ENCODE results near the gene PDE6A.

PDE6A gene

DNA sequence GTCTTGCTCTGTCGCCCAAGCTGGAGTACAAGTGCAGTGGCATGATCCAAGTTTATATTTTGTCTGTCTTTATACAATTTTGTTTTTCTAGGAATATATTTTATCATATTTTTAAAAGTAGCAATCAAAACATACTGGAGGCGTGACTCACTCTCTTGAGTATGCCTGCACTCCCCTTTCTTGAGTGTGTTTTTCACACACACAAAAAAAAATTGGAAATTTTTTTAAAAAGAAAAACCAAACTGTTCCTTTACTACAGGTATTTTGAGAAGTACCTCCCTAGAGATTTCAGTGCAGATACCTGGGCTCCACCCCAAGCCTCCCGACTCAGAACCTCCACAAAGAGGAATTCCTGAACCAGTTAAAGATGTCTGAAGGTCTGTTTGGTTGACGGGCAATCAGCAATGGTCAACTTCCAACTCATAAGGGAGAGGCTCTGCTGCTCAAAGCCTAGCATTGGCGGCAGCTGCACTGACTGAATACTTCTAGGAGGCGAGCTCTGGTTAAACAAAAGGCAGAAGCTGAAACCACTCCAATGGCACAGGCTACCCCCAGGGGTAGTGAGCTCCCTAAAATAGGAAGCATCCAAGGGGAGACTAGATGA lies 27.4 kb downstream of the PDE6A start:
- TF ChIP-seq, protein P1, sequence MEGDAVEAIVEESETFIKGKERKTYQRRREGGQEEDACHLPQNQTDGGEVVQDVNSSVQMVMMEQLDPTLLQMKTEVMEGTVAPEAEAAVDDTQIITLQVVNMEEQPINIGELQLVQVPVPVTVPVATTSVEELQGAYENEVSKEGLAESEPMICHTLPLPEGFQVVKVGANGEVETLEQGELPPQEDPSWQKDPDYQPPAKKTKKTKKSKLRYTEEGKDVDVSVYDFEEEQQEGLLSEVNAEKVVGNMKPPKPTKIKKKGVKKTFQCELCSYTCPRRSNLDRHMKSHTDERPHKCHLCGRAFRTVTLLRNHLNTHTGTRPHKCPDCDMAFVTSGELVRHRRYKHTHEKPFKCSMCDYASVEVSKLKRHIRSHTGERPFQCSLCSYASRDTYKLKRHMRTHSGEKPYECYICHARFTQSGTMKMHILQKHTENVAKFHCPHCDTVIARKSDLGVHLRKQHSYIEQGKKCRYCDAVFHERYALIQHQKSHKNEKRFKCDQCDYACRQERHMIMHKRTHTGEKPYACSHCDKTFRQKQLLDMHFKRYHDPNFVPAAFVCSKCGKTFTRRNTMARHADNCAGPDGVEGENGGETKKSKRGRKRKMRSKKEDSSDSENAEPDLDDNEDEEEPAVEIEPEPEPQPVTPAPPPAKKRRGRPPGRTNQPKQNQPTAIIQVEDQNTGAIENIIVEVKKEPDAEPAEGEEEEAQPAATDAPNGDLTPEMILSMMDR (conservative IDR thresholded peaks at IDR 0.05; ENCODE audit: low read depth): no peak
- CTCF ChIA-PET: interaction anchor here (0.7 to 2.1 kb wide), 4 partner anchors 13 to 583 kb away, joined by 3 to 7 read pairs (median 4); partner anchors contain the start of gene SLC26A2
- no peak overlapping the region for H3K27ac ChIP-seq
- POLR2A ChIA-PET (ENCODE audit: low non-redundant PET): no interaction called here
- no peak for DNase-seq (ENCODE audit: low spot score)

DNA sequence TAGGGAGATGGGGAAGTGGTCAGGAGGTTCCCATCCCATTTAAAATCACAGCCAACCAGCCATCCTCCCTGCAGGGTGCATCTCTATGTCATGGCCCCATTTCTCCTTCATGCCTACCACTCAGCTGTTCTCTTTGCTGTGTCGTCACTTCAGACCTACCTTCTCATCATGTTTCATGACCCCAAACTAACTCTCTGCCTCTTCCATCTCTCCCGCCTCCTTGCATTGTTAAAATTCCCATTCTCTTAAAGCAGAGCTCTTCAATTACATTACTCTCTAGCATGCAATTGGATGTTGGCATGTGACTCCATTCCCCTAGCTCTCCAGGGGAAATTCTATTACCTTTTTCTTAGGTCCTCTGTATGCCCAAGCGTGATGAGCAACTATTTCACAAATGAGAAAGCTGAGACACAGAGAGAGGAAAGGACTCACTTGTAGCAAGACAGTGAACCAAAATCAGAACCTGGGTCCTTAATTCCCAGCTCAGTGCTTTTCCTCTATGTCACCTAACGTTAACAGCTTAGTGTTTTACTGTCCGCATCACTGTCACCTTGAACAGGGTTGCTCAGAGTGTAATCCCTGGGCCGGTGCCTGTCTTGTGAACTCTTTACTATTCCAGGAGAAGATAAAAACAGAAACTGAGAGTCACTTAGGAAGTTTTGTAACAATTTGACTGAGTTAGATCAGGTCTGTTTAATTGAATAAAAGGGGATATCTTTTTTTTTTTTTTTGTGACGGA lies 28.1 kb downstream of the PDE6A start:
- peak overlapping the region; percentile 83 for H3K27ac ChIP-seq
- ChIA-PET CTCF (interaction anchor here (0.7 to 2.1 kb wide), 5 partner anchors 9 to 584 kb away, joined by 3 to 7 read pairs (median 3); partner anchors contain the start of gene SLC26A2), POLR2A (ENCODE audit: low non-redundant PET) (no interaction called here)
- DNase-seq (ENCODE audit: low spot score): no peak
- TF ChIP-seq, protein P1 (conservative IDR thresholded peaks at IDR 0.05; ENCODE audit: low read depth): no peak

DNA sequence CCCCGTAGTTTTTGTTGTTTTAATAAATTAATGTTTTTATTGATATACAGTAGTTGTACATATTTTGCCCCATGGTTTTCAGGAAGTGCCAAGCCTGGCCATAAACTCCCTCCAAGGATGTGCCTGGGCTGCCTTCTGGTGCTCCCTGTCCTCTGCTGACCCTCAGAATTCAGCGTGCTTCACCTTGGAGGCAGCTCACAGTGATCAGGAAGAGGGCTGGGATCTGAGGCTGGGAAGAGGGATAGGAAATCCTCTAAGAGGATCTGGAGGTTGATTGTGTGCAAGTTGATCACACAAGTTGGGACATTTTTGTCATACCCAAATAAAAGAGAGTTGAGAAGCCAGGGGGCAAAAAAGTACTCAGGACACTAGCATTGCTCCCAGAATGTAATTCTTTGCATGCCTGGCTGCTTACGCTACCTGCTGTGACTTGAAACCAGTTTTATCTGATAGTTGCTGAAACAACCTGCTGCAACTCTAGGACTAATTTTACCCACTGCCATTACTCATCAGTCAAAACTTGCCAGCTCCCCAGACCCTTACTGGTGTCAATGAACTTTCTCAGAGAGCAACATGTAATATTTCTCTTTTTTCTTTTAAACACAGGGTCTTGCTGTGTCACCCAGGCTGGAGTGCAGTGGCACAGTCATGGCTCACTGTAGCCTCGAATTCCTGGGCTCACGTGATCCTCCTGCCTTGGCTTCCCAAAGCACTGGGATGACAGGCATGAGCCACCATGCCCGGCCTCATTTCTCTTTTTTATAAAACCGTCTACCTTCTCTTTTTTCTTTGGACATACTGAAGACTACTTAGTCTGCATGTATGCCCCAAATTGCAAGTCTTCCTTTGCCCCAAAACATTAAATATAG lies 29.0 kb downstream of the PDE6A start:
- H3K27ac ChIP-seq: peak overlapping the region; percentile 83
- peak; percentile 88 for DNase-seq (ENCODE audit: low spot score)
- TF ChIP-seq, protein P1 (conservative IDR thresholded peaks at IDR 0.05; ENCODE audit: low read depth): no peak
- CTCF ChIA-PET: interaction anchor here (1.0 to 2.1 kb wide), 3 partner anchors 8 to 44 kb away, joined by 3 to 5 read pairs (median 3); partner anchors contain the start of gene SLC26A2
- POLR2A ChIA-PET (ENCODE audit: low non-redundant PET): no interaction called here

DNA sequence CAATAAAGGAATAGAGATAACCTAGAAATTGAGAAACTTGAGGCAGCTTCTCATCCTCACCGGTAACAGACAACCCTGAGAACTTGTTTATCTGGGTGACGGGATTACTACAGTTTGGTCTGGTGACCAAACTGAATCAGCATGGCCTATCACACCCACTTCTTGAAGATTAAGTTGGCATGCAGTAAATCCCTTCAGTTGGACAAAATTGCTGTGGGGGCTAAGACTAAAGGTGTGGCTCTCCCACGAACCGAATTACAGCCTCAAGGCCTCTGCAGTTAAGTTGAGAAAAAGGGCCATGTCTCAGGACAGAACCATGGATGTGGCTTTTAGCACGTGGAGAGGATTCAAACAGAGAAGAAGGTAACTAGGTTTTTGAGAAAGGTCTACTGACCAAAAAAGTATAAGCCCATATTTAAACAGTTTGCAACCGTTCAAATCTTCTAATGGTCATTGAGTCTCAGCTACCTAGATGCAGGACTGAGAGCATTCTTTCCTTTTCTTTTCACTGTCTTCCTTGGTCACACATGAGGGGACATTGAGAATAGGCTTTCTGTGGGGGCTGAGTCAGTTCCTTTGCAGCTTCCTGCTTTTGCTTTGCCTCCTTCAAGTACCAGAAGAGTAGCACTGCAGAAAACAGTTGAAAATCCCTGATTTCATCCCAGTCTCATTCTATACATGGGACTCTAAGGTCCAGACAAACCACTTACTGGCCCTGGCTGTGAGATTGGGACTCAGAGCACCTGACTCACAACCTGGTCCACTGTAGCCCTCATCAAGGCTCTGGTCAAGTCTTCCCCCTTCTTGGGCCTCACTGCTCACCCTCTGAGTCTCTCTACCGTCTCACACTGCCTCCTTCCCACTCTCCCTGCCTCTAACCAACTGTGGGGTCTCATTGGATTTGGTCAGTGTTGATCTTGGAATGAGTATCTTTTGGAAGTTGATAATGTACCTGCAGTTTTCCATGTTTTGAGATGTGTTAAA lies 30.9 kb downstream of the PDE6A start:
- POLR2A ChIA-PET (ENCODE audit: low non-redundant PET): interaction anchor here (0.5 kb wide), 1 partner anchor 382 kb away, joined by 3 read pairs; no protein-coding TSS in a partner anchor
- no peak for DNase-seq (ENCODE audit: low spot score)
- no peak overlapping the region for H3K27ac ChIP-seq
- CTCF ChIA-PET: no interaction called here
- TF ChIP-seq, protein P1 (conservative IDR thresholded peaks at IDR 0.05; ENCODE audit: low read depth): no peak

DNA sequence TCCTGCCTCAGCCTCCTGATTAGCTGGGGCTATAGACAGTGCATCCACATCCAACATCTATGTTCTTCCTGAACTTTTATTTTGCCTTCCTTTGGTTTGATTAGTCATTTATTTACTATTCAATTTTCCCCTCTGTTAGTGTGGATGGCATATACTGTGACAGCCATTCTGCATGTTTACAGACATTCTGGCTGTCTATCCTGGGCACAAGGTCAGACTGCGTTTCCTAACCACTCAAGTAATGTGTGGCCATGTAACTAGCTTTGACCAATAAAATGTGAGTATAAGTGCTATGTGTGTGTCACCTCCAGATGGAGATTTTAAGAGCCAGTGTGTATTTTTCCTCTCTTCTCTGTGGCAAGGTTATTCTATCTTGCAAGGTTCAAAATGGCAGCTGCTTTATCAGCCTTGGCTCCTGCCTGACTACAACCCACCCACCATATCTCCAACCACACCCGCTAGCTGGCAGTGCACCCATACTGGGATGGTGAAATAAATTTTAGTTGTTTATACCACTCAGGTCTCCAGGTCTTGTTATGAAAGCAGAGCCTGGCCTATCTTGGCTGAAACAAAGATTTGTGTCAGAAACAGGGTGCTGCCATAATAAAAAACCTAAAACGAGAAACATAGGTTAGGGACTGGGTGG lies 32.2 kb downstream of the PDE6A start:
- POLR2A ChIA-PET (ENCODE audit: low non-redundant PET): no interaction called here
- no peak overlapping the region for H3K27ac ChIP-seq
- TF ChIP-seq, protein P1 (conservative IDR thresholded peaks at IDR 0.05; ENCODE audit: low read depth): no peak
- no peak for DNase-seq (ENCODE audit: low spot score)
- CTCF ChIA-PET: no interaction called here

All from RWPE1 (cell line).